Activated T-cell treated with anti-CD3 and anti-CD28 coated beads for 4 hours (primary cell): ENCODE results near the gene ADISSP.
"Not testable (repeated sequence)": the region's sequence is repeated elsewhere in the genome, so short reads cannot be mapped to it uniquely, and the experiment has no call there.

Experiments
- DNase-seq: peaks from one replicate; pipeline ENCODE4 v3.0.0-alpha.2; 2020

ADISSP gene

DNA sequence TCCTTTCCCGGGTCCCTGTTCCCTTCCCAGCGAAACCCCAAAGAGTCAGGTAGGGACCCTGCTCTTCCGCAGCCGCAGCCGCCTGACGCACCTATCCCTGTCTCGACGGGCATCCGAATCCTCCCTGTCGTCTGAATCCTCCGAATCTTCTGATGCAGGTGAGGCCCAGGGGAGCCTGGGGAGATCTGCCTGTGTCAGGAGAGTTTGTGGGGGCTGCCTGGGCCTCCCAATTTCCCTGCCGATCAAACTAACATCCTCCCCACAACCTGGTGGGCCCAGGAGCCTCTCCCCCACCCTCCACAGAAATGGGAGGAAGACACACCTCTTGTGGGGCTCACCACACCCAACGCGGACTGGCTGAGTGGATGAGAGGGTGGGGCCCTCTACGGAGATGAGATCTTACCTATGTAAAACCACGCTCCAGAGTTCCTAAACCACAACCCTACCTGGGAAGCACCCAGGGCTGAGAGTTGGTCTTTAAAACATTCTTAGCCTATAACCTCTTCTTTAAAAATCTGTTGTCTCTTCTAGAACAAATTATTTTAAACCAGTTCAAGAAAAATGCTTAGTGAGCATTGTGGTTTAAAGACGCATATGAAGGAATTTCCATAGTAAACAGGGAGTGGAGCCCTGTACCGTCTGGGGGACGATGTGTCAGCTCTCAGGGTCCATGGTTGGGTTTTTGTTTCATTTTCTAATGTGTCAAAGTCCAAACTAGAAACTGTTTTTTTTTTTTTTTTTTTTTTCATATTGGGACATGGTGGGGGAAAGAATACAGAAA, 30.2 kb upstream of the ADISSP start:
- DNase-seq, result no peak

DNA sequence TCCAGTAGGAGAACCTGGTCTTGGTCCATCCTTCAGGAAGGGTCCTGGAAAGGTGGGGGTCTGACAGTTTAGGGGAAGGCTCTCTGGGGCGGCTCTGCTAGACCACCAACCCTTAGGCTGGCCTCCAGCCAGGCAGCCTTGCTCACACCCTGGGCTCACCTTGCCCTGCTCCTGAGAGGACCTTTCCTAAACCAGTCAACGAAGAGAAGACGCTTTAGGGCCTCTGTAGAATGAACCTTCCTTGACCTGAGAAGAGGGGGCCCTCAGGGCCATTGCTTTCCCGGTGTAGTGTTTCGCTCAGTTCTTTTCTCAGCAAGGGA, 29.6 kb upstream of the ADISSP start:
- DNase-seq, result no peak

DNA sequence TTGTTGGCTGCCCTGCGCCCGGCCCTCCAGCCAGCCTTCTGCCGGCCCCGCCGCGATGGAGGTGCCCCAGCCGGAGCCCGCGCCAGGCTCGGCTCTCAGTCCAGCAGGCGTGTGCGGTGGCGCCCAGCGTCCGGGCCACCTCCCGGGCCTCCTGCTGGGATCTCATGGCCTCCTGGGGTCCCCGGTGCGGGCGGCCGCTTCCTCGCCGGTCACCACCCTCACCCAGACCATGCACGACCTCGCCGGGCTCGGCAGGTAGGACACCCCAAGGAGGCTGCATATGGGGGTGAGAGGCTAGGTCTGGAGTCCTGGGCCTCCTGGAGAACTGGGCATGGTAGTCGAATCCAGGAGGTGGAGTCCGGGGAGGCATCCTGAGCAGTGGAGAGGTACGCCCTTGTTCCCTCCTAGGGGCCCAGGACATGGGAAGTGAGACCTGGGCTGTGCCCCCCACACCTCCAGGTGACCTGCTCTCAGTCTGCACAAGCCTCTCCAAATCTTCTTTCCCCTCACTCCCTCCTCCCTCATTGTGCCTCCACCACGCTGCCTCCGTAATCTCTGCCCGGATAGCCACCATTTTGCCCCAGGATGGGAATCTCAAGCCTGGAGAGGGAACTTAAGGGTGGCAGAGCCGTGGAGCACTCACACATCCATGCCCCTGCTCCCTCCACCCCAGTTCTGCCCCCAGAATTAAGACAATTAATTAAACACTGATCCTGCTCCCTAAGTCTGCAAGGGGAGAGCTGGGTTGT, 29.1 kb upstream of the ADISSP start:
- DNase-seq, result no peak

DNA sequence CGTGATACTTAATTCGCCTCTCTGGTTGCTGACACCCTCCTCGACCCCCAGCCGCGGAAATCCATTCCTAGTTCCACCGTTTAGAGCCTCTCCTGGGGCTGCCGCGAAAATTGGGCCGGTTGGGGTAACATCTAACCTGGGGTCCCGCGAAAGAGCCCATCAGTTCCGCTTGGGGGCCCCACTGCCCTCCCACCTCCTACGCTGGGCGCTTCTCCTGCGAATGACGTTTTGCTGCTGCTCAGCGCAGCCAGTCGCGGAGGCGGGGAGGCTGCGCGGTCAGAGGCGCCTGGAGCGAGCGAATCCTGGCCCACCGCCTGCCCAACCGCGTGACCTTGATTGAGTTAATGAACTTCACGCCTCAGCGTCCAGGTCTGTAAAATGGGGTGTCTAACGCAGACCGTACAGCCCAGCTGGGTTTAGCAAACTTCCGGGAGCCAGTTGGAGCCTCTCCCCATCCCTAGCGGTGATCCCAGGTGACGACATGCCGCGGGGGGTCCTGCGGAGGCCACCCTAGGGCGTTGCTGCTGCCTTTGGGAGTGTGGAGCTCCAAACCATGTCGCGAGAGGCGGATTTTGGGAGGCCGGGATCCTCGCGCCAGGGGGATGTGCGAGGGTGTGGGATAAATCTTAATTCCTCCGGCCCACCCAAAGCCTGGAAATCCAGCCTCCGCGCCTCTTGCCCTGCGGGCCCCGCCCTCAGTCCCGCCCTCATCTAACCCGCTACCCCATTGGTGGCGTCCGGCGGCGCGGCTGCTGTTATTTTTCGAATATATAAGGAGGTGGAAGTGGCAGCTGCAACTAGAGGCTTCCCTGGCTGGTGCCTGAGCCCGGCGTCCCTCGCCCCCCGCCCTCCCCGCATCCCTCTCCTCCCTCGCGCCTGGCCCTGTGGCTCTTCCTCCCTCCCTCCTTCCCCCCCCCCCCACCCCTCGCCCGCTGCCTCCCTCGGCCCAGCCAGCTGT, 28.2 kb upstream of the ADISSP start, which contains the start of gene CDC25B:
Gene CDC25B, plus strand, starts transcription at position 800 of the 958 bp plus-strand sequence. CDS start 222 bp downstream, outside the sequence.
- DNase-seq, result peak; percentile 82

DNA sequence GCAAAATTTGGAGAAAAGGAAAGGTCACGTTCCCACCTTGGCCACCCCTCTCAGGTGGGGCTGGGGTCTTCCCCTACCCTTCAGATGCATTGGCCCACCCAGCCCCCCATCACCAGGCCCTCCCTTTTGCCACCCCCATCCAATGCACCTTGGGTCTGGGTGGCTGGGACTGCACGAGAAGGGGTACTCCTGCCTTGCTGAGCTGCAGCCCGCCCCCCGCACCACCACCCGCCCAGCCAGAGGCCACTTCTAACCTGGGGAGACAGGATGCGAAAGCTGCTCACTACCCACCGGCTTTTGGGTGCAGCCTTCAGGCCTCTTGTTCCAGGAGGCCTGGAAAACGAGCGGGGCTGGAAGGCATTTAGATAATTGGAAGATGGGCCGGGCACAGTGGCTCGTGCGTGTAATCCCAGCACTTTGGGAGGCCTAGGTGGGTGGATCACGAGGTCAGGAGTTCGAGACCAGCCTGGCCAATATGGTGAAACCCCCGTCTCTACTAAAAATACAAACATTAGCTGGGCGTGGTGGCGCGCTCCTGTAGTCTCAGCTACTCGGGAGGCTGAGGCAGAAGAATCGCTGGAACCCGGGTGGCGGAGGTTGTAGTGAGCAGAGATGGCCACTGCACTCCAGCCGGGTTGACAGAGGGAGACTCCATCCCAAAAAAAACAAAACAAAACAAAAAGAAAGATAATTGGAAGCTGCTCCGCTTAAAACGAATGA, 27.3 kb upstream of the ADISSP start:
- DNase-seq, result no peak

DNA sequence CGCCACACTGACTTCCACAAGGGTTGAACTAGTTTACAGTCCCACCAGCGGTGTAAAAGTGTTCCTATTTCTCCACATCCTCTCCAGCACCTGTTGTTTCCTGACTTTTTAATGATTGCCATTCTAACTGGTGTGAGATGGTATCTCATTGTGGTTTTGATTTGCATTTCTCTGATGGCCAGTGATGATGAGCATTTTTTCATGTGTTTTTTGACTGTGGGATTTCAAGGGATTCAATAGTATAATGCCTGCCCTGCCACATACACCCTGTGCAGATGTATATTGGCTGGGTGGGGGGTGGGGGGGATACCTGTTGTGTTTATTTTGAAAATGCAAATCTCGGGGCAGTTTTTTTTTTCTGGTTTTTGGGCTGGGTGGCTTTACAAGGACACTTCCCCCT, 26.6 kb upstream of the ADISSP start:
- DNase-seq, result not testable (repeated sequence)

DNA sequence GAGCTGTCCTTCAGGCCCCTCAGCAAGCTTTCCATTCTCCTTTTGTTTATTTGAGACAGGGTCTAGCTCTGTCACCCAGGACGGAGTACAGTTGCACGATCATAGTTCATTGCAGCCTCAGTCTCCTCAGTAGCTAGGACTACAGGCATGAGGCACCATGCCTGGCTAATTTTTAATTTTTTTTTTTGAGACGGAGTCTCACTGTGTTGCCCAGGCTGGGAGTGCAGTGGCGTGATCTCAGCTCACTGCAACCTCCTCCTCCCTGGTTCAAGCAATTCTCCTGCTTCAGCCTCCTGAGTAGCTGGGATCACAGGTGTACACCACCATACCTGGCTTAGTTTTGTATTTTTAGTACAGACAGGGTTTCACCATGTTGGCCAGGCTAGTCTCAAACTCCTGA, 21.6 kb upstream of the ADISSP start:
- DNase-seq, result not testable (repeated sequence)

DNA sequence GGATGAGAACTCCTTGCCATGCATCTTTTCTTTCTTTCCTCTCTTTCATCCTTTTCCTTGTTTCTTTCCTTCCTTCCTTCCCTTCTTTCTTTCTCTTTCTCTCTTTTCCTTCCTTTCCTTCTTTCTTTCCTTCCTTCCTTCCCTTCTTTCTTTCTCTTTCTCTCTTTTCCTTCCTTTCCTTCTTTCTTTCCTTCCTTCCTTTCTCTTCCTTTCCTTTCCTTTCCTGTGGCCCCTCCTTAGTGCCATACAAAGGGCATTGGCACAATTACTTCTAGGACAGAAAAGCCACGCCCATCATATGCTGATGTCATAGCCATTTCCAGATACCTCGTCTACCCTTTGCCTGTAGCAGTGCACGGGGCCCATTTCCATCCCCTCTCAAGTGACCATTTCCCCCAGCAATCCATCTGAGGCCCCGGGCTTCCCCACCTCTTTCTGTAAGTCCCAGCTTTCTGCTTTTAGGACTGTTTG, 21.2 kb upstream of the ADISSP start:
- DNase-seq, result no peak

DNA sequence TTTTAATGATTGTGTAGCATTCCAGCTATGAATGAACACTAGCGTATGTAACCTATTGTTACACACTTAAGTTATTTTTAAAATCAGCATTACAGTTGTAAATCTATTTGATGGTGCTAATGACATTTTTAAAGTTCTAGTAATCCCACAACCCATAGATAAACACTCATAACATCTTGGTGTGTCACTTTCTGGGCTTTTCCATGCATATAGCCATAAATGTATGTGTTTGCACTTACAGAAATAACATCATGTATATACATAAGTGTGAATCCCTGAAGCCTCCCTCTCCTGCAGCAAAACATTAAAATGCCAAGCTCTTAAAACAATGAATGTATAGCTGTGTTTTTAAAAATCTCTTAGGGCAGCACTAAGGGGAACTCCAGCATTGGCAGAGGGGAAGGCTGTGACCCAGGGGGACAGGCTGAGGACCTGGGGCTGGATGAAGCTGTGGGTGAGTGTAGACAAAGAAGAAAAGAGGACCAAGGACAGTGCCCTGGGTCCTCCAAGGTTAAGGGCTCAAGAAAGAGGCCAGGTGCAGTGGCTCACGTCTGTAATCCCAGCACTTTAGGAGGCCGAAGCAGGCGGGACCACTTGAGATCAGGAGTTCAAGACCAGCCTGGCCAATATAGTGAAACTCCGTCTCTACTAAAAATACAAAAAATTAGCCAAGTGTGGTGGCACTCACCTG, 19.9 kb upstream of the ADISSP start:
- DNase-seq, result no peak

DNA sequence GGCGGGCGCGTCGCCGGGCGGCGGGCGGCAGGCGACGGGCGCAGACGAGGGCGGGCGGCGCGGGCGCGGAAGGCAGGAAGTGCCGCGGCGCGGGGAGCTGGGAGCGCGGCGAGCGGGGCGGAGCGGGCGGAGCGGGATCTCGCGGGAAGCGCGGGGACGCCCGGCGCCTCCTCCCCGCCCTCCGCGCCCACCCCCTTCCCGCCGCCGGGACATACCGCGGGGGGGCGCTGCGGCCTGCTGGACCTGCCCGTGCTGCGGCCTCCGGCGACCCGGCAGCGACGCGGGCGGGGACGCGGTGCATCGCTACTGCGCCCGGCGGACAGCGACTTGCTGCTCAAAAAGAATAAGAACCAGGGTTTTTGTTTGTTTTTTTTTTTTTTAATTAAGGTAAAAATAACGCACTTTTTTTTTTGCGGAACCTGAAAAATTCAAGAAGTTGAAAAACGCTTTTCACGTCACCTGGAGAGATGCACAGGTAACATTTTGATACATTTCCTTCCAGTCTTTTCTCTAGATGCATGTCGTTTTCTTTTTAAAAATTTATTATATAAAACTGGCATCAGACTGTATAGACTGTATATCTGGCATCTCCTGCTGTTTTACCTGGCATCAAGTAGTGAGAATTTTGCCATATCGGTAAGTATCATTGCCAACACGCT, 19.2 kb upstream of the ADISSP start, which contains the start of gene CENPB:
Gene CENPB, minus strand, starts transcription at position 76 of the 659 bp plus-strand sequence. CDS start 257 bp downstream, outside the sequence.
- peak; percentile 84 for DNase-seq

DNA sequence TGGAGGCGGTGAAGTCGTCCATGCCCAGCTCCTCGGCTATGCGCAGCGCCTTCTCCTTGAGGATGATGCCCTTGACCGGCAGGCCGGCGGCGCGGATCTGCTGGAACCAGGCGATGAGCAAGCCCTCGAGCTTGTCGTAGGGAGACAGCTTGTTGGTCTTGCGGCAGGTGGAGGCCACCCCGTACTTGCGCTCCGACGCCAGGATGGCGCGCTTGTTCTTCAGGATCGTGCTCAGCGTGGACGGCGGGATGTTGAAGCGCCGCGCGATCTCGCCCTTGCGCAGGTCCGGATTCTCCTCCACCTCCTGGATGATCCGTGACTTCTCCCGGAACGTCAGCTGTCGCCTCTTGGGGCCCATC, 18.6 kb upstream of the ADISSP start:
- DNase-seq, result no peak

DNA sequence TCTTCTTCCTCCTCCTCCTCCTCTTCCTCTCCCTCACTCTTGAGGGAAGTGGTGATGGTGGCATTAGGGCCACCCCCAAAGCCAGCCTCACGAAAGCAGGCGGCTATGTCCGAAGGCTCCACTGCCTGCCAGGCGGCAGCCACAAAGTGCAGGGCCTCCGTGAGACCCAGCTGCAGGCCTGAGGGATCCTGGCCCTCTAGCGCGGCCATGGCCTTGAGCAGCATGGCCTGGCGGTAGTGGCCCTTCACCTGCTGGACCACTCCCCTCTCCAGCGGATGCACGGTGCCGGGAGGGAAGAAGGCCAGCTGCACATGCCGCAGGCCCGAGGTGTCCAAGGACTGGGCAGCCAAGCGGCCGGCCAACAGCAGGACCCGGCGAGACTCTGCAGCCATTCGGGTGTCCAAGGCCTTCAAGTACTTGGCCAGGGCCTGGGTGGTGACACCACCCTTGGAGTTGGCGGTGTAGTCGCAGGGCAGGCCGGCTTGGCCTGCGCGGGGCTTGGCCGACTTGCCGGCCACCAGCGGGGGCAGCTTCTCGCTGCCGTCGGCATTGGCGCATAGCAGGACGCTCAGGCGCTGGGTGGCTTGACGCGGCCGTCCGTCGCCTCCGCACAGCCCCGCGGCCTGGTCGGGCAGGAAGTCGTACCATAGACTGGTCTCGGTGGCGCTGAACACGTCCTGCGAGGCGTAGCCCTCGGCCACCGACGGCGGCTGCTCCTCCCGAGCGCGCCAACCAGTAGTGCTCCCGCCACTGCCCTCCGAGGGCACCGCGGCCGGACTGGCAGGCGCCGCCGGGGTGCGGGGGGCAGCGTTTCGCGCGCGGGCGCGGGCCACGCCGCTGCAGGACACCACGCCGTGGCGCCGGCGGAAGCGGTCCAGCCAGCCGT, 17.9 kb upstream of the ADISSP start:
- DNase-seq, result no peak

DNA sequence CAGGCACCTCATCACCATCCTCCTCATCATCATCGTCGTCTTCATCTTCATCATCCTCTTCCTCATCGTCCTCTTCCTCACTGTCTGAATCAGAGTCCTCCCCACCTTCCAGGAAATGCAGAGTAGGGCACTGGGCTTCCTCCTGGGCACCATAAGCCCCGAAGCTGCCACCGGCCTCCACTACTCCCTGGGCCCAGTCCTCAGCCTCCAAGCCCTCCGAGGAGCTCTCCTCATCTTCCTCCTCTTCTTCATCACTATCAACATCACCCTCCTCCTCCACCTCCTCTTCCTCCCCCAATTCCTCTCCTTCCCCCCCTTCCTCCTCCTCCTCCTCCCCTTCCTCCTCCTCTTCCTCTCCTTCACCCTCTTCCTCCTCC, 17.3 kb upstream of the ADISSP start:
- DNase-seq, result no peak

DNA sequence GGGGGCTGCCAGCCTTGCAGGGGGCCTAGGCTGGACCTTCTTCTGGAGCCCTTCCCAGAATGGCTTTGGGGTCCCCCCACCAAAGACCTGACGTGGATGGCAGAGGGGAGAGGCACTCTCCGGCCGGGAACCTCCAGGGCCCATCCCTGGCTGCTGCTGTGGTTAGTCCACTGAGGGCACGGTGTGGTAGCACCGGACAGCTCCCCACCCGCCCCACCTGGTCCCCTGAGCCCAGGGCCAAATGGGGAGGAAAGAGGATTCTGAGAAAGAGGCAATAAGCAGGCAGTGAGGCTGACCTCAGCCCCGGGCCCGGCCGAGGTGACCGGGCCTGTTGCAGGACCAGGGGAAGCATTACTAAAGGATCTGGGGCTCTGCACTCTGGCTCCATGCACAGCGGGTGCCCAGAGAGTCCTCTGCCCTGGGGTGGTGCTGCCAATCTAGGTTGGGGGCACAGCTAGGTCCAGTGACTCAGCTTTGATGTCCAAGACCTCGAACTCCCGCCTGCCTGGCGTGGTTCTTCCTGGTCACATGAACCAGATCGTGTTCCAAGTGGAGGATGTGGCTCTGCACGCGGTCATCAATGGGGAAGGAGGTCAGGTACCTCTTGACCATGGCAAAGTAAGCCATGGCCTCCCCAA, 16.8 kb upstream of the ADISSP start:
- no peak for DNase-seq

DNA sequence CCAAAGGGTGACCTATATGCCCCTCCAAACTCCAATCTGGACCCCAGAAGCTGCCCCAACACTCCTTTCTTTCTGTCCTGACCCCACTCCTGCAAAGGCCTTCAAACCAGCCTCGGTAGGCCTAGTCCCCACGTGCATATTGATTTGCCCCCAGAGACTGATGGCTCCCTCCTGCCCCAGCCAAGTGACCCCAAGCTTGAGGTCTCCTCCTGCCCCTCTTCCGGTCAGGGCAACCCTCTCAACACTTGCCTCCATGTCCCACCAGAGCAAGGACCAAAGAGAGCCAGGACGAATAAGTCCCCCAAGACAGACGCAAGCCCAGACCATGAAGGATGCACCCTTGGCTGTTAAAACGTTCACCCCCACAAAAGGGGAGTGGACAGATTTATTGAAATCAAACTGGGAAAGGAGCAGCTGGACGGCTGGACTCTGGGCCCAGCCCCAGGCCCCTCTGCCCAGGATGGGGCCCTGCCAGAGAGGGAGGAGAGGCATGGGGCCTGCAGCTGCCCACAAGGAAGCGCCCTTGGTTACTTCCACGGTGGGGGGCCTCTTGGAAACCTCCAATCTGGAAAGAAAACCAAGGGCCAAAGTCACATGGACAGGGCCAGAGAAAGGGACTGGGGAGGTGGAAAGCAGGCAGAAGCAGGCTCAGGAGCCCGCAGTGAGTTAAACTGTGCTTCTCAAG, 16.1 kb upstream of the ADISSP start:
- no peak for DNase-seq

DNA sequence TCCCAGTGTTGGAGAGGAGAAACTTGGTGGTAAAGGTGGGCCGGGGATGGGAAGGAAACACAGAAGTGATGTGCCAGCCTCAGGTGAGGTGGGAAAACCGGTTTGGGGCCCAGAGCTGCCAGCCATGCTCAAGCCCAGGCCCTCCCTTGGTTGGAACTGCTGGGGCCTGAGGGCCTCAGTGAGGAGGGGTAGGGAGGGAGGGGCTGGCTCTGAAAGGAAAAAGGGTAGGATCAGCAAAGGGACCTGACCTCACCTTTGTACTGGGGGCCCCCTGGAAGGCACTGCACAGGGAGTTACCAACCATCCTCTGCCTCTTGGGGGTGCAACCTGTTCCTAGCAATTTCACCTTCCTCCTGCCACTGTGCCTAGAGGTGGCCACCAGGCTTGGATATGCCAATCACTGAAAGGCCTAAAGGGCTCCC, 15.5 kb upstream of the ADISSP start:
- DNase-seq, result no peak

DNA sequence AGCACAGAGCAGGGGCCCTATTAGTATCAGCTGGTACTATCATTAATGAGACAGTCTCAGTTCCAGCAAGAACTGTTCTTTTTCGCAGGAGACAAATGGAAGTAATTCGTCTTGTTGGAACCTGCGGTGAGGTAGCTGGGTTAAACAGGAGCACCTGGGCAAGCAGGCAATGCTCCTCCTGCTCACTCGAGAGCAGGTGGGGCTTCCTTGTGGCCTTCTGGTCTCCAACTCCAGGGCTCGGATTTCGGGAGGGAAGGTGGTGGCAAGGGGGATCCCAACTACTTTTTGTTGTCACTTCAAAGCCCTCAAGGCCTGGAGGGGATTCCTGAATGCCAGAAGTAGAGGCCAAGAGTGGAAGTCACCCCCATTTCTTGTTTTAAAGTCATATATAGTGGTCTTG, 15.0 kb upstream of the ADISSP start:
- DNase-seq, result no peak

DNA sequence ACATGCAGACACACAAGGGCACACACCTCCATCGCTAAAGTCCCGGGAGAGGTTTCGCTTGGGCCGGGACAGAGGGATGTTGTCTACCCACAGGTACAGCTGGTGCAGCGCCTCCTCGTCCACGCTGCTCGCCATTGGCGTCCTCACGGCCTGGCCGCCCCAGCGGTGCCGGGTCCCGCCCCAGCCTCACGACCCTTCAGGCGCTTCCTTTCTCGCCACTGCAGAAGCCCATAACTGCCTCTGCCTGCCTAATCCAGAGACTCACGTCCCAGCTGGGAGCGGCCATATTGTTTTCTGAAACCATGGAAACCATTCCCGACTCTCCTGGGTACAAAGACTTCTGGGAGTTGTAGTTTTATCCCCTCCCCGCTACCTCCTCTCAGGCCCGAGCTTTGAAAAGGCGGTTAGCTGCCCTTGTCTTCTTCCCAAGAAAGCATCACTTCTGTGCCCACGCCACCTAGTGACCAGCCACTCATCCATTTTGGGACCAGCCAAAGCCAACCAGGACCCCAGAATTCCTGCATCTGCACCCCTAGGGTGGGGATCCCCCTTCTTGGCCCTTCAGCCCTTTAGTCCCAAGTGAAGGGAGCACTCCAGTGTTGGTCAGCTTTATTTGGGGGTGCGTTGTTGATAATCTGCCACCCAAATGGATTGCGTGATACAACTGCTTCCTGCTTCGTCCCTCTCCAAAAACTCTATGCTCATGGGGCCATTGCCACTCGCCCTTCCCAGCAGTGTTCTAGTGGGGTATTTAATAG, 13.8 kb upstream of the ADISSP start, which contains the start of gene SPEF1:
Gene SPEF1, minus strand, starts transcription at position 296 of the 758 bp plus-strand sequence. Its CDS starts 161 bp downstream, at position 135.
- no peak for DNase-seq
